NCI-H1436 treated with DMSO at 0.1 percent for 48 hours (cell line): ENCODE data around the gene IGHMBP2.

ENCODE experiments used
- DNase-seq: peaks from one replicate; lab custom pipeline; 2025; lab: John Stamatoyannopoulos, UW

Gene IGHMBP2

DNA sequence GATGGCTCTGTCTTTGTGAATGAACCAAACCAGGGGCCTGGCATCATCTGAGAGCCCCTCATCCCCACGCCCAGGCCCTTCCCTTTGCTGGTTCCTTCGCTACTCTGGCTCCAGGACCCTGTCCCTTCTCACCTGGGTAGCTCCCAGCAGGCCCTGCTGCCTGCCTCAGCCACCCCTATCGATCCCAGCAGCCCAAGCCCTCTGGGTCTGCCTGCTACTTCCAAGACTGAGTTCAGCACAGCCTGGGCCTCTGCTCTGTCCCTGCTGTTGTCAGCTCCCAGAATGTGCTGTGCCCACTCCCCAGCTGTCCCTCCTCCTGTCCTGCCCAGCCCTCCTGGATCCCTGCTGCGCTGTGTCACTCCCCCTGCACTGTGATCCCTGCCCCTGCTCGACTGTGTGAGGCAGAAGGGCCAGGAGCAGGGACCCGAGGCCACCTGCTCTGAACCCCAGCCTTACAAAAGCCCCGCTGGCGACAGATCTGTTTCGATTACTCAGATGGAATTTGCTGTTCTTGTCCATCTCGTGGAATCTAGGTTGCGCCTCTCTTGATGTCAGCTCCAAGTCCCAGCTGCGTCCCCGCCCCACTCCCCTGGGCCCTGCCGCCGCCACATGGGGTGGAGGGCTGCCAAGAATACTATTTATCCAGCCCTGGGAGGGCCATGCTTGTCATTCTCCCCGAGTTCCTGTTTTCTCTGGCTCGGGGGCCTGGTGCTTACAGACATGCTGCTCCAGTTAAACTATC lies 13.0 kb upstream of the IGHMBP2 start:
- DNase-seq = no peak

DNA sequence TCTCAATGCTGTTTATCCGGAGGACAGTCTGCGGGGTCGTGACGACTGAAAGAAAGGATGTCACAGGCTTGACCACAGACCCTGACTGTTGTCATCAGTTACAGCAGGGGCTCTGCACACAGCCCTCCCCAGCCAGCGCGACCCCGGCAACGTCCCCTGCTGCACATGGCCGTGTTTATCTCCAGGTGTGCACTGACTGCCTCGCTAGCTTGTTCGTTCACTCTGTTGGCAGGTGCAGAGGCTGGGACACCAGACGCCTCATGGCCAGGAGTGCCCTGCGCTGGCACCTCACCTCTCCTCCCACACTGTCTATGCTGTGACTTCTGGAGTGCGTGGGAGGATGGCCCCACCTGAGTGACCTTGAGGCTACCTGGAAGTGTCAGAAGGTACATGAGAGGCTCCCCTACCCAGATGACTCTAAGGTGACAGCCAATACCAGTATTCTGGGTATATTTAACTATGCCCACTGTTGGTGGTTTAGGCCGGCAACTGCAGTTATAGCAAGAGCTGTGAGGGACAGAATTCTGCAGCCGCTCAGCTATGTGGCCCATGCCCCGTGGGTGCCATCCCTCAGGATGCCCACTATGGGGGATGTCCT lies 12.2 kb upstream of the IGHMBP2 start:
- DNase-seq = no peak

DNA sequence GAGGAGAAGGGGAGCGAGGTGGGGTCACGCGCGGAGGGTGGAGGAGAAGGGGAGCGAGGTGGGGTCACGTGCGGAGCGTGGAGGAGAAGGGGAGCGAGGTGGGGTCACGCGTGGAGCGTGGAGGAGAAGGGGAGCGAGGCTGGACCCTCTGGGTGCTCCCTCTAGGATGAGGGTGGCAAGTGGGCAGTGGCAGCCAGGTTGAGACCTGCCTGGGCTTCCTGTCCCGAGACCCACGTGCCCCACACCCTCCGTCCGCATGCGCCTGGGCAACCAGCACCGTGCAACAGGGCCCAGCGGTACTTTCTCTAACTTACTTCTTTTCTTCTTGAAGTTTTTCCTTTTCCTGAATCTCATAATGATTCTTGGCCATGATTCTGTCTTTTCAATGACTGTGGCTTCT lies 11.1 kb upstream of the IGHMBP2 start:
- DNase-seq = no peak

DNA sequence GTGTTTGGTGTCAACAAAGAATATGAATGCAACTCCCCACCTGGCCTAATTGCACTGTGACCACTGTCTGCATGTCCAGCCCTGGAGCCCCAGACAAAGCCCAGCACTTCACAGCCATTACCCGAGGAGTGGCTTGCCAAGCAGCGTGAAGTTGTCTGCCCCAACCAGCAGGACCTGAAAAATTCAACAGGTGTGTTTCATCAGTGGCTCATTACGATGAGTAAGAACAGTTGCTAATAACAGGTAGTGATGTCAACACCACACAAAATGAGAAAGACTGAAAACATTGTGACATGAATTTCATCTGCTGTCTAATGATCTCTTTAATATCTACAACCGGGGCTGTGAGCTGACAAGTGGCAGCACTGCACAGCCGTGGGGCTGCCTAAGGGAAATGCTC lies 10.4 kb upstream of the IGHMBP2 start:
- DNase-seq = no peak

DNA sequence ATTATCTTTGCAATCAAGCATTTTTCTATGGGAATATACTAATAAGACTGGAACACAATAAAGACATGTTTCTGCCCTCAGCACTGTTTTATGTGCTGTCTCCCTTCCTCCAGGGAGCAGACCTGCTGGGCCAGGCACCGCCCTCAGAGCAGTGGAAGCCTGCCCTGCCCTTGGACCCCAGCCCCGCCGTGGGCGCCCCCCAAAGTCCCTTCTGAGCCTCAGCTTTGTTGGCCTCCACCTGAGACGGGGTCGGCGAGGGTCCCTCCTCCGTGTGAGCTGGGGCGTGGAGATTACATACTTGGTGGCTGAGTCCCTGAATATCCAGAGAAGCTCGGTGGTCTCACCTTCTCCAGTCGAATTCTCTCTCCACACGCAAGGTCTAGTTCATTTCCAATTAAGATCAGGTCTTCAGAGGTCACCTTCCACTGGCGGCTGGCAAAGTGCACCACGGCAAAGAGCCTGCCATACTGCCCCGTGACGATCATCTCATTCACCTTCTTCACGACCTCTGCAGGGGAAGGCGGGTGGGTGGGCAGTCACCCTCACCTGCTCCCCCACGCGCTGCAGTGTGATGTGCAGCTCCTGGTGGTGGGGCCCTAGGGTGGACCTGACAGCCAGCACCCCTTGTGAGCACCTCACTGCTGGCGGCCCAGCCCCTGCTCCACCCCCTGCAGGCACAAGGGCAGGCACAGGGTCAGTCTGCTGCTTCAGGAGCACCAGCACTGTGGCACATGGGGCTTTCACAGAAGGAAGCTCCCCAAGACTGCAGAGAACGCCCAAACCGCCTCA lies 7.3 kb upstream of the IGHMBP2 start:
- no peak for DNase-seq

DNA sequence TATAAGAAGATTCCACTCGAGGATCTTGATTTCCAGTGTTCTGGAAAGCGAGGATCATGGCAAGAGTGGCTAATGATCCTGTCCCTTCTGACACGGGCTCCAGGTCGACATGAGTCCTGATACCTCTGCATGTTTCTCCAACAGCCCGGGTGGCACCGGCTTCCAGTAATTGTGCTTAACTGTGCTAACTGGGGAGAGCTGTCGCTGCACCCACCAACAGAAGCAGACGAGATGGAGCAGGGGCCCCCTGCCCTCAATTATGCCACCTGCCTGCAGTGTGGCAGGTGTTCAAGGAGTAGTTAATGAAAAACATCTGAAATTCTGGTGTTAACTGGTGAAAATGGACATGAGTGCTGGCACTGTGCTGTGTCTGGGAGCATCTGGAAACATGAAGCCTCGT lies 6.2 kb upstream of the IGHMBP2 start:
- DNase-seq = no peak

DNA sequence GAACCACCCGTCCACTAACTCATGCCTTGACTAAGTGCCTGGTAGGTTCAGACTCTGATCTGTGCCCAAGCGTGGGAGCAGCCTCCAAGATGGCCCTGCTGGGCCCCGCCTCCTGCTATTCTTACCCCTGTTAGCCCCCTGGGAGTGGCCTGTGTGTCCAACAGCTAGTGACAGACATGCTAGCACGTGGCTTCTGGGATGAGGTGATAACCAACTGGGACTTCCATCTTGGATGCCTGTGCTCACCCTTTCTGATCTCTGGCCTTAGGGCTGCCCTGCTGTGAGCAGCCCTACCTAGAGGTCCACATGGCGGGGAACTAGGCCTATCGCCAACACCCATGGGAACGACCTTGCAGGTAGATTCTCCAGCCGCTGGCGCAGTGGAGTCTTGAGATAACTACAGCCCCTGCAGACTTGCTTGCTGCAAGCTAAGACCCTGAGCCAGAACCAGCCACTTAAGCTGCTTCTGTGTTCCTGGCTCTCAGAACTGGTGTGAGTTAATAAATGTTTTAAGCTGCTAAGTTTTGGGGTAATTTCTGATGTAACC lies 2.8 kb upstream of the IGHMBP2 start:
- no peak for DNase-seq

DNA sequence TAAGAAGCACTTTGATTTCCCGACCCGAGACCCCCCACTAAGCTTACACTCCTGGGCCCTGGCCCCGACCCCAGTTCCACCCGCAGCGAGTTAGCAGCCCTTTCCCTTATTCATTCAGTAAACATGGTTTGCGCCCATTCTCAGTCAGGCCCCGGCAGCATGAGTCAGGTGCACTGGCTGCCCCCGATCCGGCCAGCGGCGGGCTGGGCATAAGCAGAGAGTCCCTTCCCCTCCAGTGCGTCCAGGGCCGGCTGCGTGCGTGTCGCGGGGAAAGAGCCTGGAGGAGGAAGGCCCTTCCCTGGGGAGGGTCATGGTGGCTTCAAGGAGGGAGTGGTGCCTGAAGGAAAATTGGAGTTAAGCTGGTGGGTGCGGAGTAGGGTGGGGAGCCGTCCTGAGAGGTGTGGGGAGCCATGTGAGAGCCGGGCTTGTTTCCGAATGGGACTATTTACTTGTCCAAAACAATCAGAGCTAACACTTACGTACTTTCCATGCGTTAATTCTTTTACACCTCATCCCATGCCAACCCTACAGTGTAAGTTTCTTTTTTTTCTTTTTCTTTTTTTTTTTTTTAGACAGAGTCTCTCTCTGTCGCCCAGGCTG lies 657 bp downstream of the IGHMBP2 start:
- DNase-seq = no peak

DNA sequence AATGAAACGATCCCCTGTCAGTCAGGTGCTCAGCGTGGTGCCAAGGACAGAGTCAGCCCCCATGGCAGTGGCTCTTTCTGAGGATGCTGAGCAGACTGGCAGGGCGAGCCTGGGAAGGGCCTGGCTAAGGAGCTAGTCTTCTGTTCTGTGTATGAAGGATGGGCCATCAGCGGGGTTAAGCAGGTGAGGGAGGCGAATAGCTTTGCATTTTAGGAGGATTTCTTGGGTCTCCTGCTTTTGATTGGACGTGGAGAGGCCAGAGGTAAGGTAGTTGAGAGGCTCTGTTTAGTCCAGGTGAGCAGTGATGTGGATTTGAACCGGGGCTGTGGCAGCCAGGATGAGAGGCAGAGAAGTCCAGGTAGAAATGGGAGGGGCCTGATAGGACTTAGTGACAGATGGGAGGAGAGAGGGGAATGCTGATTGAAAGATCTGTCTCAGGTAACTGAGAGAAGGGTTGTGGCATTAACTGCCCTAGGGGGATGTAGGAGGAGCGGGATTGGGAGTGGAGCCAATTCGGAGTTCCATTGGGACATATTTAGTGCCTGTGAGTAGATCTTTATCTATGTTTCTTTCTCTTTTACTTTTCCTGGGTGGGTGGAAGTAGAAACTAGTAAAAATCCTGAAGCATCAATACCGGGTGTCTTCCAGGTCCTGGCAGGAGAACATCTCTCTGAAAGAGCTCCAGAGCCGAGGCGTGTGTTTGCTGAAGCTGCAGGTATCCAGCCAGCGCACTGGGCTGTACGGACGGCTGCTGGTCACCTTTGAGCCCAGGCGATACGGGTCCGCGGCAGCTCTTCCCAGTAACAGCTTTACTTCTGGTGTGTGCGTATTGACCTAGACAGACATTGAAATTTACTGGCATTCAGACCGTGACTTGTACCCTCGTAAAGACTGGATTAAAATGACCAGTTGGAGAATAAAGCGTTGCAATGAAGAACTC lies 2.0 kb downstream of the IGHMBP2 start:
- no peak for DNase-seq

DNA sequence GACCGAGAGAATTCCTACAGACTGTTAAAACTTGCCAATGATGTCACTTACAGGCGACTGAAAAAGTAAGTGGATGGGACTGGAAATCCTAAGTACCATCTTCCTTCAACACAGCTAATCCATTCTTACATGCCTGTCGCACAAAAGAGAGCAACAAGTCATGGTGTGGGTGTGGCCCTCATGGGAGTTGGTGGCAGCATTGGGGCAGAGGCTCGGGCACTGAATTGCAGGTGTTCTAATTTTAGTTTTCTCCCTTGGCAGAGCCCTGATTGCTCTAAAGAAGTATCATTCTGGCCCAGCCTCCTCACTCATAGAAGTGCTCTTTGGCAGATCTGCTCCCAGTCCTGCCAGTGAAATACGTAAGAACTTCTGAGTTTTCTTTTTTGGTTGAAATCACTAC lies 4.6 kb downstream of the IGHMBP2 start:
- no peak for DNase-seq

DNA sequence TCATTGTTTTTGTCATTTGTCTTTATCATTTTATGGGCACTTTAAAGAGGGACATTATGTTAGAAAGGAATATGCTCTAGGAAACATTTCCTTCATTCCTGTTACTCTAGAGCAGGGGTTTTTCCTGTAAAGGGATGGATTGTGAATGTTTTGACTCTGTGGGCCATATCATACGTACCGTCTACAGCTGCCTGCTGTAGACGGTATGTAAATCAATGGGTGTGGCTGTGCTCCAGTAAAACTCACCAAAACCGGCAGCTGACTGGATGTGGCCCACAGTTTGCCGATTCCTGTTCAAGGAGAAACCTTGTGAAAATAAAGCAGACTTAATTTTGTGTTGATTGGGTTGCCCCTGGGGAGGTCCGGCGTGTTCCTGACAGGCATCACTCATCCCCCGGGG lies 7.3 kb downstream of the IGHMBP2 start:
- no peak for DNase-seq

DNA sequence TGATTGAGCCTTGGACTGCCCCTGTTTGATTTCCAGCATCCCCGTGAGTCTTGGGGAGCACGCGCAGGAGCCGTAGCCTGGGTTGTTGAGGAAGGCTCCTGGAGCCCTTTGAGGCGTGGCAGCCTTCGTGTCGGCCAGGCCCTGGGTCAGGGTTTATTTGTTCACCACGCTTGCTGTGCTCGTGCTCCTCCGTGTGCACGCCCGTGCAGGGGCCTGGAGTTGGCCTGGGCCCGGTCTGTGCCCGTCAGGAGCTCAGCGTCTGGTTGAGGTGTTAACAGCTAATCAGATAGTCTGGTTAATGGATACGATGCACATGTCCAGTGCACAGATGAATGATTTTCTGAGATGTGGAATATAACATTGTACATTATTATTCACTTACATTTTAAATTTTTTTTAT lies 8.0 kb downstream of the IGHMBP2 start:
- DNase-seq = no peak

DNA sequence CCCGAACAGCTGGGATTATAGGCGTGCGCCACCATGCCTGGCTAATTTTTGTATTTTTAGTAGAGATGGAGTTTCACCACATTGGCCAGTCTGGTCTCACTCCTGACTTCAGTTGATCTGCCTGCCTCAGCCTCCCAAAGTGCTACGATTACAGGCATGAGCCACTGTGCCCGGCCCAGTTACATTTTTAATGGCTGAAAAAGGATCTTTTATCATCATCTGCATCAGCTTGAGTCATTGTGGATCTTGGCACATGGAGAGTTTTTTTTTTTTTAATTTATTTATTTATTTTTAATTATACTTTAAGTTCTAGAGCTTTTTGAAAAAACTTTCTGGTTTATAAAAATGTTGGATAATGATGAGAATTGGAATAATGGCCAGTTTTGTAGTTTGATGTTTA lies 8.6 kb downstream of the IGHMBP2 start:
- DNase-seq = no peak

DNA sequence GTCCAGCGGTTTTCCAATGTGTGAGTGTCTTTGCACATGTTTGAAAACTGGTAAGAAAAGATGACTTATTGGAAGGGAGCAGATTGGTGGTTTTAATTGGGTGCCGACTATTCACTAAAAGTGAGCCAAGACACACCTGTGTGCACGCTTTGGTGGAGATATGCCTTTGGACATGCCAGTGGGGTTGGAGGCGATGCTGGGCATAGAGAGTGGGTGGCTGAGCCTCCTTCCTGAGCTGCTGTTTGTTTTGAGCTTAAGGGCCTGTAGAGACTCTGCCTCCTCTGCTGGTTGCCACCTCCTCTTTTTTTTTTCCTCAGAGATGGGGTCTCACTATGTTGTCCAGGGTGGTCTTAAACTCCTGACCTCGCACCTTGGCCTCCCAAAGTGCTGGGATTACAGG lies 9.5 kb downstream of the IGHMBP2 start:
- DNase-seq = no peak

DNA sequence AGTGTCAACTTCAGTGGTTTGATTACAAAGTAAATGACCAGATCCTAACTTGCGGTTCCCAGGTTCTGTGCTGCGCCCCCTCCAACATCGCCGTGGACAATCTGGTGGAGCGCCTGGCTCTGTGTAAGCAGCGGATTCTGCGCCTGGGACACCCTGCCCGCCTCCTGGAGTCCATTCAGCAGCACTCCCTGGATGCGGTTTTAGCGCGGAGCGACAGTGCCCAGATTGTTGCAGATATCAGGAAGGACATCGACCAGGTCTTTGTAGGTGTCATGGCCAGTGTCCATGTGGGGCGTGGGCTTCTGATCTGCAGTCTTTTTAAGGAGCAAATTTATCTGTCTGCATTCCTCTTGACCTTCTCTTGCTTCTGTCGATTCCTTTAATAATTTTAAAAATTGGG lies 11.1 kb downstream of the IGHMBP2 start:
- DNase-seq = no peak

DNA sequence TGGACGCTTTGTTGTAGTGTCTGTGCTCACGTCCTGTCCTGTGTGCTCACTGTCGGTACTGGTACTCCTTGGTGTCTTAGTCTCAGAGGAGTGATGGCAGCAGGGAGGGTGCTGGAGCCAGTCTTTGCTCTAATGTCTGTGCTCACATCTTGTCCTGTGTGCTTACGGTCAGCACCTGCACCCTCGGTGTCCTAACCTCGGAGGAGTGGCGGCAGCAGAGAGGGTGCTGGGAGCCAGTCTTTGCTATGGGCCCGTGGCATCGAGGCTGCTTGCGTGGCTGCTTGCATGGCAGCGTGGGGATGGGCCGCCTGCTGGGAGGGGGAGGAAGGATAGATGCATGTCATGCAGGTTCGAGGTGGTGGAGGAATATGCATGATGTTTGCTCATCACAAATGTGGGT lies 12.7 kb downstream of the IGHMBP2 start:
- DNase-seq = no peak

DNA sequence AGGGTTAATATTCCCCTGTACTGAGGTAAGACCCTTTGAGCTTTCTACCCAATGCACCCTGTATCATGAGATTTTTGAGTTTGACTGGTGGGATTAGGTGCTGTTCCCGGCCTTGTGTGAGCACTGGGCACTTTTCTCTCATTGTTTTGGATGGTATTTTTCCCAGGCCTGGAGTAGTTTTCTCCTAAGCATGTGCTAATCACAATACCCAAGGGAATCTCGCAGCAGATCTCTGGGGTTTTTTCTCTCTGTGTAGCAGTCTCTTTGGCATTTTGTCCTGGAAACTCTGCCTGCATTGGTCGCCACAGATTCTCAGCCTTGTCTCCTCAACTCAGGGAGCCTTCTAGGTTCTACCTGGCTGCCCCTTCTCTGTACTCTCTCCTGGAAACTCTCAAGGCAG lies 19.9 kb downstream of the IGHMBP2 start:
- no peak for DNase-seq

DNA sequence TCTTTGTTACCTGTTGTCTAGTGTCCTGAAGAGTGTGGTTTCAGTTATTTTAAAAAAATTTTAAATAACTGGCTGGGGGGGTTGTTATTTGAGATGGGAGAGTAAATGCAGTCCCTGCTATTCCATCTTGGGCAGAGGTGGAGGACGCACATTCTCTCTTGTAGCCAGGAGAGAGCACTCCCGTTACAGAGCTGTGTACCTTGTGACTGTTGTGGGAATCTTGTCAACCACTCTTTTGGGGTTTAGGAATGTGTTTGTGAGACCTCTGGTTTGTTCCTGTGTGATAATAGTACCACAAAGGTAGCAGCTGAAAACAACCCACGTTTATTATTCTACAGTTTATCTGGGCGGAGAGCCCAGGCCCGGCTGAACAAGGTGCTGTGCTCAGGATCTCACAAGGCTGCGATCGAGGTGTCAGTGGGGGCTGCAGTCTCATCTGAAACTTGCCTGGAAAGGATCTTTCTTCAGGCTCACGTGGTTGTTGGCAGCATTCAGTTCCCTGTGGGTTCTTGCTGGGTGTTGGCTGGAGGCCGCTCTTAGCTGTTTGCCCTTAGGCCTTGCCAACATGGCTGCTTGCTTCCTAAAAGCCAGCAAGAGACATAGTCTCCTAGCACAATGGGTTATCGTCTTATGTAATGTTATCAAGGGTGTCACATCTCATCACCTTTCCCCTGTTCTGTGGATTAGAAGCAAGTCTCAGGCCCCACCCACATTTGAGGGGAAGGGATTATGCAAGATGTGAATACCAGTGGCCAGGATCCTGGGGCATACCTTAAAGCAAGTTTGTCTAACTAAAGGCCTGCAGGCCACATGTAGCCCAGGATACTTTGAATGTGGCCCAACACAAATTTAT lies 20.6 kb downstream of the IGHMBP2 start:
- no peak for DNase-seq

DNA sequence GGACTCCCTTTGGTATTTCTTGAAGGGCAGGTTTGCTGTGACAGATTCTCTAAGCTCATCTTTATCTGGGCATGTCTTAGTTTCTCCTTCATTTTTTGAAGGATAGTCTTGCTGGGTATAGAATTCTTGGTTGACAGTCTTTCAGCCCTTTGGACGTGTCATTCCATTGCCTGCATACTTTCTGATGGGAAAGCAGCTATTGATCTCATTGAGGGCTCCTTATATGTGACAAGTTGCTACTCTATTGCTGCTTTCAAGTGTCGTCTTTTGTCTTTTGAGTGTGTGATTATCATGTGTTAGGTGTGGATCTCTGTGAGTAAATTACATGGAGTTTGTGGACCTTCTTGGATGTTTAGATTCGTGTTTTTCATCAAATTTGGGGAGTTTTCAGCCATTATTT lies 21.9 kb downstream of the IGHMBP2 start:
- DNase-seq = no peak

DNA sequence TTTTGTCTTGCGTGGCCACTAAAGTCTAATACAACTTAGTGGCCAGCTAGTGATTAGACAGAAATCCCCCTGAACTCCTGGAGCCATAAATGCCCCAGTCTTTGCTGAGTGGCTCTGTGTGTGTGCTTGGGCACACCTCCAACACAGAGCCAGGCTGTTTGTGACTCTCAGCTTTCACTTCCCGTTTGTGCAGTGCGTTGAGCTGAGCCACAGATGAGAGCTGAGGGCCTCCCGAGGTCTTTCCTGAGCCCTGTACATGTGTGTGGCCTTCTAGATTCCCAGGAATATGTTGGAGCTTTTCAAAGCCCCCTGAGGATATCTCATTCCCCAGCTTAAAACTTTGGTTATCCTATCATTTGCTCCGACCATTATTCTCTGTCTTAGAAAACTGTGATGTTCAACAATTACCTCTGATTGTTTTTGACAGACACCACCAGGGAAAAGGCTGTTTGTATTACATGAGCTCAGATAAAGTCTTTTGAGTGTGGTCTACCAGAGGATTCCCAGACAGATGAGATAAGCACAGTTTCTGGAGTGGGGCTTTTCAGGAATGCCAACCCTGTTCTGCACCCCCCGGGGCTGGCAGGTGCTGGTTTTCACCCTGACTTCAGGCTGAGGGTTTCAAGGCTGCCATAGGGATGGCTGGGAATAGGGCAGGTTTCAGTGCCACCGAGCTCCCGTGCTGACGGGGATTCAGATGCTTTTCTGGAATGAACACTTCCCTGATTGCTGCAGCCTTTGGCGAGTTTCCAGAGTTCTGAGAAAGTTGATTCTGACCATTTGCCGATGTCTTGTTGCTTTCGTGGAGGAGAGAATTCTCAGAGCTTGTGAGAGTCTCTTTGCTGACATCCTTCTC lies 23.8 kb downstream of the IGHMBP2 start:
- no peak for DNase-seq
